Measurements from ENCODE around the gene IQCN.

IQCN gene

GRCh38 chr19:18274219-18274780 is at the start of gene IQCN:
IQCN (minus strand) TSS chr19:18274452; CDS start chr19:18269478, 4,974 bp downstream.
- Histone ChIP-seq H3K27ac (ENCODE audit: extremely low read depth, low read depth, low read length) (no peak within 1 kb of the TSS), H3K9me3 (ENCODE audit: control insufficient read depth, insufficient read depth, low read depth, low read length) (no peaks in the 10 kb centered on the region), H3K36me3 (ENCODE audit: control insufficient read depth in 2 of 2, insufficient read depth in 1 of 2, low read length in 2 of 2) (peaks cover 3 to 12% of the 10 kb centered on the region in 2 experiments; a peak in 2 of 3 replicates), H3K4me3 (ENCODE audit: low read depth, low read length) (no peak within 1 kb of the TSS), H3K4me1 (ENCODE audit: control insufficient read depth, insufficient read depth, low read length) (no peaks in the 10 kb centered on the region)
- CTCF ChIA-PET = interaction anchor here (0.6 to 1.5 kb wide), 5 partner anchors 23 to 969 kb away, joined by 3 to 8 read pairs (median 4); no protein-coding TSS in a partner anchor
- POLR2A ChIA-PET = interaction anchor here (0.6 kb wide), 1 partner anchor 55 kb away, joined by 3 read pairs; no protein-coding TSS in a partner anchor
- TF ChIP-seq GFI1B (tag by site-specific recombination; IDR thresholded peaks at IDR 0.05) (no peak), ZNF521 (tag by site-specific recombination; IDR thresholded peaks at IDR 0.05) (no peak), PRDM1 (tag by site-specific recombination; IDR thresholded peaks at IDR 0.05) (no peak), ZFP37 (tag by site-specific recombination; IDR thresholded peaks at IDR 0.05) (no peak), ZNF121 (tag by site-specific recombination; IDR thresholded peaks at IDR 0.05) (no peak), ZBTB8A (tag by site-specific recombination; IDR thresholded peaks at IDR 0.05) (no peak), SP3 (tag by site-specific recombination; IDR thresholded peaks at IDR 0.05) (no peak), KLF7 (tag by site-specific recombination; IDR thresholded peaks at IDR 0.05; ENCODE audit: borderline replicate concordance) (no peak), OSR2 (tag by site-specific recombination; IDR thresholded peaks at IDR 0.05) (no peak), ZNF311 (tag by site-specific recombination; IDR thresholded peaks at IDR 0.05; ENCODE audit: borderline replicate concordance) (no peak), PATZ1 (tag by site-specific recombination; IDR thresholded peaks at IDR 0.05) (no peak), ZNF404 (tag by site-specific recombination; IDR thresholded peaks at IDR 0.05) (no peak), ZNF561 (tag by site-specific recombination; IDR thresholded peaks at IDR 0.05; ENCODE audit: borderline replicate concordance) (no peak), ZNF133 (tag by site-specific recombination; IDR thresholded peaks at IDR 0.05) (no peak), TCF7L2 (IDR thresholded peaks at IDR 0.05; ENCODE audit: borderline replicate concordance, low read depth, low read length) (no peak), EGR2 (tag by site-specific recombination; IDR thresholded peaks at IDR 0.05; ENCODE audit: low read depth) (peak; percentile 49), ZBTB26 (tag by site-specific recombination; optimal IDR thresholded peaks at IDR 0.05) (no peak), KLF8 (tag by site-specific recombination; IDR thresholded peaks at IDR 0.05) (no peak), ZNF433 (tag by site-specific recombination; IDR thresholded peaks at IDR 0.05; ENCODE audit: low read depth) (no peak), KLF9 (tag by site-specific recombination; IDR thresholded peaks at IDR 0.05; ENCODE audit: low read depth) (no peak), SETDB1 (IDR thresholded peaks at IDR 0.05; ENCODE audit: insufficient read length, low read length) (no peak), ZNF138 (tag by site-specific recombination; IDR thresholded peaks at IDR 0.05; ENCODE audit: borderline replicate concordance) (no peak), ZNF341 (tag by site-specific recombination; IDR thresholded peaks at IDR 0.05; ENCODE audit: low read depth) (peak; percentile 65), ZNF664 (tag by site-specific recombination; IDR thresholded peaks at IDR 0.05) (peak; percentile 99), ZSCAN5A (tag by site-specific recombination; IDR thresholded peaks at IDR 0.05) (no peak), ZNF530 (tag by site-specific recombination; IDR thresholded peaks at IDR 0.05; ENCODE audit: low read depth) (no peak), ZNF660 (tag by site-specific recombination; IDR thresholded peaks at IDR 0.05) (no peak), ZNF221 (tag by site-specific recombination; IDR thresholded peaks at IDR 0.05; ENCODE audit: borderline replicate concordance) (no peak), ZNF558 (tag by site-specific recombination; IDR thresholded peaks at IDR 0.05) (no peak), ZNF560 (tag by site-specific recombination; IDR thresholded peaks at IDR 0.05; ENCODE audit: borderline replicate concordance) (no peak), ZNF184 (tag by site-specific recombination; IDR thresholded peaks at IDR 0.05) (no peak), MZF1 (tag by site-specific recombination; IDR thresholded peaks at IDR 0.05; ENCODE audit: borderline replicate concordance) (0 out of 2 replicates have a peak, but pooled peaks have one; percentile 43), ZFHX2 (tag by site-specific recombination; conservative IDR thresholded peaks at IDR 0.05) (no peak; the same call in 1 of the 2 replicates), PRDM4 (tag by site-specific recombination; IDR thresholded peaks at IDR 0.05) (peak; percentile 21; the same call in 1 of the 2 replicates)
